ENCODE measurements around the gene TMA7. TPM values are rescaled to one million over a fixed set of nuclear protein-coding genes. Genes with fewer than 3 reads are reported as not detected.

The TMA7 gene
- total RNA-seq, 4 donors from 2014 or later, result 272 to 488 (median 350) TPM

- TF ChIP-seq CTCF (IDR thresholded peaks at IDR 0.05; ENCODE audit: low read depth), result no peak
Observed at GRCh38 chr3:48435223-48435595, 4.8 kb upstream of the TMA7 start.

- no peak for TF ChIP-seq CTCF (IDR thresholded peaks at IDR 0.05; ENCODE audit: low read depth)
Observed at GRCh38 chr3:48435774-48436476, 4.1 kb upstream of the TMA7 start.

GRCh38 chr3:48436477-48436787 lies 3.6 kb upstream of the TMA7 start:
- TF ChIP-seq CTCF (IDR thresholded peaks at IDR 0.05; ENCODE audit: low read depth), result no peak

- TF ChIP-seq CTCF (IDR thresholded peaks at IDR 0.05; ENCODE audit: low read depth), result no peak
Observed at GRCh38 chr3:48436855-48437254, 3.2 kb upstream of the TMA7 start.

- no peak for TF ChIP-seq CTCF (IDR thresholded peaks at IDR 0.05; ENCODE audit: low read depth)
Observed at GRCh38 chr3:48437812-48438211, 2.2 kb upstream of the TMA7 start.

GRCh38 chr3:48440590-48440958 lies 517 bp downstream of the TMA7 start:
- no peak for TF ChIP-seq CTCF (IDR thresholded peaks at IDR 0.05; ENCODE audit: low read depth)

GRCh38 chr3:48441940-48442339 lies 1.9 kb downstream of the TMA7 start:
- no peak for TF ChIP-seq CTCF (IDR thresholded peaks at IDR 0.05; ENCODE audit: low read depth)

All from subcutaneous adipose tissue (tissue), 4 donors.